ELF-1 (cell line): ENCODE data around the gene STXBP4.

Experiments used
- DNase-seq: peaks from one replicate; pipeline ENCODE4 v3.0.0-alpha.2; 2016; ENCODE audit warnings: low read depth, low spot score

STXBP4 gene

GRCh38 chr17:55168958-55169687 is 200.6 kb downstream of the STXBP4 start:
- no peak for DNase-seq

- DNase-seq = no peak
Observed at GRCh38 chr17:55171634-55172328, 203.2 kb downstream of the STXBP4 start.

GRCh38 chr17:55172612-55173011 is 204.0 kb downstream of the STXBP4 start:
- DNase-seq = no peak

- no peak for DNase-seq
Observed at GRCh38 chr17:55174133-55174532, 205.6 kb downstream of the STXBP4 start.

- no peak for DNase-seq
Observed at GRCh38 chr17:55175788-55176427, 207.3 kb downstream of the STXBP4 start.

- DNase-seq = peak; percentile 4
Observed at GRCh38 chr17:55177159-55177854, 208.7 kb downstream of the STXBP4 start.

GRCh38 chr17:55177855-55178217 is 209.3 kb downstream of the STXBP4 start:
- DNase-seq = no peak

- no peak for DNase-seq
Observed at GRCh38 chr17:55186937-55187770, 218.6 kb downstream of the STXBP4 start.

GRCh38 chr17:55190748-55191147 is 222.2 kb downstream of the STXBP4 start:
- no peak for DNase-seq

GRCh38 chr17:55198690-55199370 is 230.3 kb downstream of the STXBP4 start:
- no peak for DNase-seq

- no peak for DNase-seq
Observed at GRCh38 chr17:55200904-55201303, 232.3 kb downstream of the STXBP4 start.

GRCh38 chr17:55201308-55201932 is 232.9 kb downstream of the STXBP4 start:
- DNase-seq = no peak

GRCh38 chr17:55202896-55203295 is 234.3 kb downstream of the STXBP4 start:
- no peak for DNase-seq

GRCh38 chr17:55208078-55208812 is 239.7 kb downstream of the STXBP4 start:
- no peak for DNase-seq

GRCh38 chr17:55210292-55210691 is 241.7 kb downstream of the STXBP4 start:
- no peak for DNase-seq

- no peak for DNase-seq
Observed at GRCh38 chr17:55212880-55213279, 244.3 kb downstream of the STXBP4 start.

- no peak for DNase-seq
Observed at GRCh38 chr17:55215711-55216110, 247.1 kb downstream of the STXBP4 start.

- no peak for DNase-seq
Observed at GRCh38 chr17:55216888-55217287, 248.3 kb downstream of the STXBP4 start.

- no peak for DNase-seq
Observed at GRCh38 chr17:55219459-55219858, 250.9 kb downstream of the STXBP4 start.

- no peak for DNase-seq
Observed at GRCh38 chr17:55219934-55220333, 251.4 kb downstream of the STXBP4 start.
